HG03097 (cell line): ENCODE measurements around the gene GSDMA.
A peak's percentile ranks its signal among the peaks of the same experiment; 100 is the strongest.
"Not testable (repeated sequence)": the region's sequence is repeated elsewhere in the genome, so short reads cannot be mapped to it uniquely, and the experiment has no call there.

Experiments
- ATAC-seq: cut with Tn5 transposase; IDR thresholded peaks from one replicate; pipeline ENCODE4 v1.9.1; 2021; ENCODE audit not compliant: unreplicated experiment, low FRiP score

GSDMA gene

DNA sequence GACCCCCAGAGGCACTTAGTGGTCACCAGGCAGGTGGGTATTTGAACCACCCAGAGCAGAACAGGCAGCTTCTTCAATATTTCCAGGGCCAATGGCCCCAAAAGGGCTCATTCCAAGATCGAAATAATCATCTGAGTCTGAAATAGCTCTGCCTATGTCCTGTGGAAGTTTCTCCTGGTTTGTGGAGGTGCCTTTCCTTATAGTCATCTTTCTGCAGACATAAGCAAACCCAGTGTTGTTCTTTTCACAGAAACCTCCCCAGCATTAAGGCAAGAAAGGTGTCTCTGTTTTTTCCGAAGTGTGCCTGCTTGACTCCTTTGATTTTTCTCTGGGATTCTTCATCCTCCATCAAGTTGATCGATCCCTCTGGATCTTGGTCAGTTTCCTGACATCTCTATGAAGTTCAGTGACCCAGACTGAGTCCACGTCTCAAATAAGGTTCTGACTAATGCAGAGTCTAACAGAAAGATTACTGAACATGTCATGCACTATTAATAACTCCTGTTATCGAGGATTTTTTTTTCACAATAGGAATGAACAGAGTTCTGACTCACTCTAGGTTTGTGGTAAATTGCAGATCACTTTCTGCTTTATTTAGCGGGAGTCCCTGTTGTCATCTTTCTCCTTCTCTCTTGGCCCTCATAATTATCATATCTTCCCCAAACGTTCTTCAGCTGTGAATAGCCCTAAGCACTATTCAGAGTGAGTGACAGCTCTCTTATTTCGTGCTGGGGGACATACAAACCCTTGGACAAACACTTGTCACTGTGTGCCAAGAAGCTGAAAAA, 33.8 kb upstream of the GSDMA start:
- ATAC-seq = no peak

DNA sequence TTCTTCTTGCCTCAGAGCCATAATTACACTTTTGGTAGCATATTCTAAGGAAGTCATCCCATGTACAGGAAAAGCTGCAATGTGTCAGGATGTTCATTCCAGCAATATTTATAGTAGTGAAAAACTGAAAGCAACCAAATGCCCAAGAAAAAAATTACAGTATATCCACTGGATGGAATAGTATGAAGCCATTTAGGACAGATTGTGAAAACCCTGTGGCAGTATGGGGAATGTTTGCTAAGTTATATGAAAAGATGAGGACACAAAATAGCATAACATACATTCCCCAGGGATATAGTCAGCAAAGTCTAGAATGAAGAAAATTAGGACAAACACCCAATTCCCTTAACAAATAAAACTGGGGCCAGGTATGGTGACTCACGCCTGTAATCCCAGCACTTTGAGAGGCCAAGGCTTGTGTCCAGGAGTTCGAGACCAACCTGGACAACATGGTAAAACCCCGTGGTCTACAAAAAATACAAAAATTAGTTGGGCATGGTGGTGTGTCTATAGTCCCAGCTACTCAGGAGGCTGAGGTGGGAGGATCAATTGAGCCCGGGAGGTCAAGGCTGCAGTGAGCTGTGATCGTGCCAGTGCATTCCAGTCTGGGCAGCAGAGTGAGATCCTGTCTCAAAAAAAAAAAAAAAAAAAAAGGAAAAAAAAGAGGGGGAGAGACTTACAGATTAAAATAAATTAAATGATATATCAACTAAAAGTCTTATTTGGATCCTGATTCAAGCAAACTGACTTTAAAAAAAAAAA, 33.0 kb upstream of the GSDMA start:
- no peak for ATAC-seq

- no peak for ATAC-seq
Measured at GRCh38 chr17:39933912-39934311, 28.9 kb upstream of the GSDMA start.

GRCh38 chr17:39934324-39934723, 28.5 kb upstream of the GSDMA start:
- no peak for ATAC-seq

GRCh38 chr17:39935909-39936308, 26.9 kb upstream of the GSDMA start:
- ATAC-seq = no peak

DNA sequence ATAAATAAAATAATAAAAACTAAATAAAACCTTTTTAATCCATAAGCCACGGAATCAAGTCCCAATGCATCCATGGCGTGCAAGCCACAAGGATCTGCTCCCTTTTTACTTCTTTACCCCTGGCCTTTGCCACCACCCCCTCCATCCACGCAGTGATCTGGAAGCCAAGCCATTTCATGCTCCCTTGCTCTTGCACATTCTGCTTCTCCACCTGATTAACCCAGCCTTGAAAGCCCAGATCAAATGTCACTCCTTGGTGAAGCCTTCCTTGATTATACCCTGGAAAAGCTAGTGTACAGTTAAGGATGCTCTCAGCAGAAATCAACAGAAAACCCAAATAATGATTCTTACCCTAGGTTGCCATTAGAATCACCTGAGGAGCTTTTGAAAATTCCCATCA, 25.4 kb upstream of the GSDMA start:
- no peak for ATAC-seq

- ATAC-seq = no peak
Measured at GRCh38 chr17:39938140-39938869, 24.5 kb upstream of the GSDMA start.

GRCh38 chr17:39939106-39939505, 23.7 kb upstream of the GSDMA start:
- no peak for ATAC-seq

DNA sequence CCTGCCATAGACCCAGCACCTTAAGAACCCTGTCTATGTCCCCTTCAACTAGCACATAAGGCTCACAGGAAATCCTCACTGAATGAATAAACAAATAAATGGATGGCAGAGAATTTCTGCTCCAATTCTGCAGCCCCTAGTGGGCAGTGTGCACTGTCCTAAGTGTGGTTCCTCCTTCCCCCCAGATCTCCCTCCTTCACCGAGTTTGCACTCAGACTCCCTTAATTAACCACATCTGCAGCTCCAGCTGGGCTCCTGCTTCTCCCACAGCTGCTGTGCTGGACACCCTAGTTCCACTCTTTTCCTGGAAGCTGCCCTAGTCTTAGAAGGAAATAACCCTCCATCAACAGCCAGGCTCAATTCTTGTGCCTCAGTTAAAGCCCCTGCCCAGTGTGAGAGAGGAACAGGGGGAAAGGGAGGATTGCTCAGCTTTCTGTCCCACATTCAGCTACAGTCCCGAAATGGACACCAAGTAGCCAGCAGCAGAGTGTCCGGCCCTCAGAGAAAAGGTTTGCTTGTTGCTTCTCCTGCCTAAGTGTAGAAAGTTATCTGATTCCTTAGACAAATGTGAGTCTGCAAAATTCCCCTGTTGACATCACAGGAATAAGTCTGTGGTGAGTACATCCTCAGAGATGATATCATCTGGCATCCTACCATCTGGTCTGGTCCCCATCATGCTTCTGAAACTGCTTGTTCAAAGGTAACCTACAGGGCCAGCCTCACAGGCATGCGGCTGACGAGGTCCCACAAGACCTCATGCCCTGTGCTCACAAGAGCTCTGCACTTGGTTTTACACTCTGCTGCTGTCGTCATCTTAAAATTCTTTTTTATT, 23.0 kb upstream of the GSDMA start:
- peak; percentile 54 for ATAC-seq

DNA sequence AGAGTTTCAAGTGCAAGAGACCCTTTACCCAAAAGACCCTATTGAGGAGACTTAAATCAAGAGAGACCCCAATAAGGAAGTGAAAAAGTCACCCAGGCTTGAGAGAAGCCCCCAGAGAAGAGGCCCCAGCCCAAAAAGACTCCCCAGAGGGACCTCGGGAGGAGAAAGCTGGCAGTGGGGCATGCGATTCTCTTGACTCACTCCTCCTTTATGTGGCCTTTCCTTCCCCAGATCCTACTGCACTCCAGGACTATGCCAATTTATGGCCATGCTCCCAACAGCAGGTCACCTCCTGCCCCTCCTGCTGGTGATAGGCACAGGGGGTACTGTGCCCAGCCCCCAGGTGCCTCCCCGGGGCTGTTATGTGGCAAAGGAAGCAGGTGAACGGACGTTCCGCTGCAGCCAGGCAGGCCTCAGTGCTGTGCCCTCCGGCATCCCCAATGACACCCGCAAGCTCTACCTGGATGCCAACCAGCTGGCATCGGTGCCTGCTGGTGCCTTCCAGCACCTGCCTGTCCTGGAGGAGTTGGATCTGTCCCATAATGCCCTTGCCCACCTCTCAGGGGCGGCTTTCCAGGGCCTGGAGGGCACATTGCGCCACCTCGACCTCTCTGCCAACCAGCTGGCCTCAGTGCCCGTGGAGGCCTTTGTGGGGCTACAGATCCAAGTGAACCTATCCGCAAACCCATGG, 19.0 kb upstream of the GSDMA start:
- no peak for ATAC-seq

- ATAC-seq = no peak
Measured at GRCh38 chr17:39944393-39944711, 18.5 kb upstream of the GSDMA start.

DNA sequence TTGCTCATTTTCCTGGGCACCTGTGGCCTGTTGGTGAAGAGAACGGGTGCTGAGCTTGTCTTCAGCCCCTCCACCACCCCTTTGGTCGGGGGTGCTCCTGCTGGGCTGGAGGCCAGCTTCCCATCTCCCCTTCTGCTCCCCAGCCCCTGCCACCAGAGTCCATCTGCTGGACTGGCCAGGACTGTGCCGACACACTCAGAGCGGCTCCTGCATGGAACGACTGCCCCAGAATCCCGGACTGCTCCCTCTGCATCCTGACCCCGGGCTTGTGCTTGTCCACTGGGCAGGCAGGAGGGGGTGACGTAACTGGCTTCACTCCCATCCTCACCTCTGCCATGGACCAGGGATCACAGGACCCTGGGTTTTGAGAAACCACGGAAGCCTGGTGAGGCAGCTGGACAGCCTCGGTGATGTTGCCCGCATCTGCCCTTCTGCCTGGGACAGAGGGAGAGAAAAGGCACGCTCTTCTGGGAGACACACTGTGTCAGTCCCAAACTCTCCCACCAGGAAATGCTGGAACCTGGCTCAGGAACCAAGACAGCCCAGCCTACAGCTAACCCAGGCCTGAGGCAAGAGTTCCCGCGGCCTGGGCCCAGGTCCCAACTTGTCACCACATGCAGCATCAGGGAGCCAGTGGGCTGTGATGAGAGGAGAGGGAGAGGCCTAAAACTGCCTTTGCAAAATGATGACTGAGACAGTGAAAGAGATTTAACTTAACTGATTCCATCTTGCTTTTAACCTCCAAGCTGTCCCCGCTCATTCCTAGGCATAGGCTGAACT, 16.1 kb upstream of the GSDMA start:
- ATAC-seq = no peak

DNA sequence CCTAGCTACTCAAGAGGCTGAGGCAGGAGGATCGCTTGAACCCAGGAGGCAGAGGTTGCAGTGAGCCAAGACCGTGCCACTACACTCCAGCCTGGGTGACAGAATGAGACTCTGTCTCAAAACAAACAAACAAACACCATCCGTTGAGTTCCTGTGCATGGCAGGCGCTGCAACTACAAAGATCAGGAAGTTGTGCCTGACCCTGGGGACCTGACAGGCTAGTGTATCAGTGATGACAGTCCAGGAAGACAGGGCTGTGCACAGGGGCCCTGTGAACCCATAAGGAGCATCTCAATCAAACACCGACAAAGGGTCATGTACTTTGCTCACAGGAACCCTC, 14.3 kb upstream of the GSDMA start:
- not testable (repeated sequence) for ATAC-seq

DNA sequence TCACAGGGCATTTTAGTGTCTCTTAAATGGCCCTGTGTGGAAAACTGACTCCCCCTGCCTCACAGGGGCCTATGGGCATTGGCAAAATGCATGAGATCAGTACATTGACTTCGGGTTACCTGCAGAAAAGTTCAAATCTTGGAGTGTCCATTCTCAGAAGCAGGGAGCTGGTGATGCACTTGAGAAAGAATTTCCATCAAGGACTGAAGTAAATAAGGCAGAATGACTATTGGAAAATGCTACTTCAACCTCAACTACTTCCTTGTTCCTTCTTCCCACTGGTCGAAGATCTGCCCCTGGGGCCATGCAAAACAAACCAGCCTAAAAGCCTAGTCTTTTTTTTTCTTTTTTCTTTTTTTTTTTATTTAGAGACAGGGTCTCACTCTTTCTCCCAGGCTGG, 13.8 kb upstream of the GSDMA start:
- ATAC-seq = no peak

DNA sequence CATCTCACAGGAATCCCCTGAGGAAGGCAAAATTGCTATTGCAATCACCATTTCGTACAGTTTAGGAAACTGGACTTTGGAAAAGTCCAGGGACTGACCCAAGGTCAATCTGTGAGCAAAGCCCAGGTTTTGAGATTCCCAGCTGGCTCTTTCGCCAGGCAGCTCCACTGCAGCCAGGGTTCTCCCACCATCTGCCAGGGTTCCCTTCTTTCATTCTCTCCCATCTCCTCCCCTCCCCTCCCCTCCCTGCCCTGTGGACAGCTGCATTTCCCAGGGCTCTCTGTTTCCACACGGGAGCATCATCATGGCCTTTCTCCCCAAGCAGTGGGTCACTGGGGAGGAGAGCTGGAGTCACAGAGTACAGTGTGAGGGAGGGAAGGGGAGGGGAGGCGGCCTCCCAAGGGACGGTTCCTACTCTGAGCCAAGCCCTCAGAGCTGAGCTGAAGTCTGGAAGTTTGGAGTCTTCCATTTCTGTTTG, 11.9 kb upstream of the GSDMA start:
- ATAC-seq = no peak

DNA sequence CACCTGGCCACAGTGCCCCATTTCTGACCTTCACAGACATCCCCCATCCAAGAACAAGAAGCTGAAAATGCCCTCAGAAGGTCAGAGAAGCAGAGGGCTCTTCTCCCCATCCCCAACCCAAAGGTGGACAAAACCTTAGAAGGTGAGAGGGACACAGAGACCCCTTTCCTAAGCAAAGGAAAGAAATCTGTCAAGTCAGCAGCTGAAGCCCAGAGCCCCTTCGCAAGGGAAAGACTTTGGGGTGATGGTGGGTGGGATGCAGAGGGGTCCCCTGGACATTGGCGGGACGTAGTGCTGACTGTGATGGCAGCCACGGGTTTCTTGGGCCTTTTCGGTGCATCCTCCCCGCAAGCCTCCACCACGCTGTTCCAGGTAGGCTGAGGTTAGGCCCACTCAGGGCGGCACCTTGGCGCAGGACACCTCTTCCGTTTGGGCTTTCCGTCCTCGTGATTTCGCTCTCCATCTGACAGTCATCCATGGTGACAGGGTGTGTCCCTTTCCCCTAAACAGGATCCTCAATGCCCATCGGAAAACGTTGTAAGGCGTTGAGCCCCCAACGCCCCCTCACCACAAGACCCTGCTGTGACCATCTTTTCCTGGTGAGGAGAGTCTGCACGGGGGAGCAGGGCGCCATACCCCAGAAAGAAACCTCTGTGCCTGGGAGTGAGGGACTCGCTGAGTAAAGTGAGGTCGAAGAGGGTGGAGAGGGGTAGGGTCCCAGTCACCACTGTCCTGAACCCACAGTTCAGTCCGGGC, 10.7 kb upstream of the GSDMA start:
- no peak for ATAC-seq

GRCh38 chr17:39952680-39953470, 9.9 kb upstream of the GSDMA start:
- ATAC-seq = peak; percentile 60

- ATAC-seq = no peak
Measured at GRCh38 chr17:39953471-39953888, 9.3 kb upstream of the GSDMA start.
